GM23338 (cell line): ENCODE measurements around the gene UGT1A10. TPM values are rescaled to one million over a fixed set of nuclear protein-coding genes. Genes with fewer than 3 reads are reported as not detected.
"Not testable (repeated sequence)": the region's sequence is repeated elsewhere in the genome, so short reads cannot be mapped to it uniquely, and the experiment has no call there.

Experiments used
- ATAC-seq: fragments of 200-7000 bp; cut with Tn5 transposase; 3 replicates; pipeline ENCODE4 v1.9.1; 2020
- DNase-seq: peaks from one replicate; pipeline ENCODE4 v3.0.0-alpha.2; 2015; ENCODE audit warnings: low spot score
- H2AFZ ChIP-seq: fragments of 200-600 bp; sonication (generic); 2 replicates; pipeline ENCODE4 v1.8.0; 2016; ENCODE audit warnings: antibody characterized with exemption, mild to moderate bottlenecking, moderate library complexity
- H3F3A ChIP-seq: fragments of 200-600 bp; sonication (generic); replicated peaks from 2 replicates; pipeline ENCODE4 v1.8.0; 2017; ENCODE audit warnings: antibody characterized with exemption, mixed run types, low read depth
- H3K27ac ChIP-seq: fragments of 200-600 bp; sonication (generic); 2 replicates; pipeline ENCODE4 v1.6.1; 2016; ENCODE audit warnings: low read depth
- H3K27me3 ChIP-seq: fragments of 200-600 bp; sonication (generic); 2 replicates; pipeline ENCODE4 v1.8.0; 2016; ENCODE audit warnings: mild to moderate bottlenecking, mixed run types, moderate library complexity; ENCODE audit not compliant: insufficient read depth
- H3K36me3 ChIP-seq: fragments of 200-600 bp; sonication (generic); 2 replicates; pipeline ENCODE4 v1.8.0; 2016; ENCODE audit warnings: mild to moderate bottlenecking; ENCODE audit not compliant: insufficient read depth
- H3K4me1 ChIP-seq: fragments of 200-600 bp; sonication (generic); 2 replicates; pipeline ENCODE4 v1.8.0; 2016; ENCODE audit warnings: mild to moderate bottlenecking, moderate library complexity; ENCODE audit not compliant: insufficient read depth
- H3K4me2 ChIP-seq: fragments of 200-600 bp; sonication (generic); 2 replicates; pipeline ENCODE4 v1.7.1; 2017; ENCODE audit warnings: mixed run types
- H3K4me3 ChIP-seq: fragments of 200-600 bp; sonication (generic); 2 replicates; pipeline ENCODE4 v1.6.1; 2016; ENCODE audit warnings: mixed run types
- H3K79me2 ChIP-seq: fragments of 200-600 bp; sonication (generic); replicated peaks from 2 replicates; pipeline ENCODE4 v1.8.0; 2017; ENCODE audit warnings: mild to moderate bottlenecking; ENCODE audit not compliant: insufficient read depth
- H3K9me2 ChIP-seq: fragments of 200-600 bp; sonication (generic); 2 replicates; pipeline ENCODE4 v1.8.0; 2017; ENCODE audit not compliant: insufficient read depth
- H4K20me1 ChIP-seq: fragments of 200-600 bp; sonication (generic); replicated peaks from 2 replicates; pipeline ENCODE4 v1.8.0; 2017; ENCODE audit warnings: mild to moderate bottlenecking; ENCODE audit not compliant: insufficient read depth
- H3K27ac Mint-ChIP-seq: 2 replicates; pipeline ENCODE4 v1.8.0; 2020; ENCODE audit warnings: inconsistent platforms, mild to moderate bottlenecking, moderate library complexity, mixed read lengths
- H3K27me3 Mint-ChIP-seq: 3 replicates; pipeline ENCODE4 v1.8.0; 2022; ENCODE audit warnings: low read depth, mild to moderate bottlenecking, moderate library complexity, mixed read lengths, inconsistent platforms; ENCODE audit not compliant: insufficient read depth, poor library complexity
- H3K36me3 Mint-ChIP-seq: 3 replicates; pipeline ENCODE4 v1.8.0; 2021; ENCODE audit warnings: low read depth, mild to moderate bottlenecking, inconsistent platforms, moderate library complexity, mixed read lengths
- H3K4me1 Mint-ChIP-seq: 3 replicates; pipeline ENCODE4 v1.8.0; 2020; ENCODE audit warnings: mild to moderate bottlenecking, inconsistent platforms, mixed read lengths
- H3K4me3 Mint-ChIP-seq: 3 replicates; pipeline ENCODE4 v1.8.0; 2021; ENCODE audit warnings: moderate library complexity, mild to moderate bottlenecking, inconsistent platforms, mixed read lengths
- H3K9me3 Mint-ChIP-seq: 3 replicates; pipeline ENCODE4 v1.8.0; 2020; ENCODE audit warnings: moderate library complexity, mild to moderate bottlenecking, inconsistent platforms, mixed read lengths
- CREB1 ChIP-seq: fragments of 250-450 bp; sonication (Bioruptor Pico); IDR thresholded peaks from 2 replicates; pipeline ENCODE4 v1.5.0; 2020; ENCODE audit warnings: low read depth, mild to moderate bottlenecking, moderate library complexity
- CTCF ChIP-seq, 2 experiments: fragments of 200-600 bp in 1 of 2; sonication (generic) in 1 of 2; conservative IDR thresholded peaks; 2 replicates each; pipeline versions ENCODE4 v1.5.1 to v1.6.1; 2016 to 2017; ENCODE audit warnings: antibody characterized with exemption in 2 of 2, low read depth in 2 of 2, mild to moderate bottlenecking in 2 of 2, moderate library complexity in 1 of 2
- EZH2 ChIP-seq: fragments of 200-600 bp; sonication (generic); IDR thresholded peaks from one replicate; pipeline ENCODE4 v1.8.0; 2017; ENCODE audit warnings: antibody characterized with exemption, mild to moderate bottlenecking, low read depth; ENCODE audit not compliant: unreplicated experiment
- EZH2phosphoT487 ChIP-seq: fragments of 200-600 bp; sonication (generic); IDR thresholded peaks from one replicate; pipeline ENCODE4 v1.8.1; 2018; ENCODE audit warnings: antibody characterized with exemption; ENCODE audit not compliant: unreplicated experiment
- JUNB ChIP-seq: IDR thresholded peaks from one replicate; pipeline ENCODE4 v1.6.1; 2016; ENCODE audit warnings: antibody characterized with exemption; ENCODE audit not compliant: unreplicated experiment
- NANOG ChIP-seq: IDR thresholded peaks from 2 replicates; pipeline ENCODE4 v1.6.1; 2016; ENCODE audit warnings: antibody characterized with exemption, borderline replicate concordance
- POLR2AphosphoS5 ChIP-seq: IDR thresholded peaks from 2 replicates; pipeline ENCODE4 v1.6.1; 2016; ENCODE audit warnings: antibody characterized with exemption, low read depth
- STAT1 ChIP-seq: IDR thresholded peaks from one replicate; pipeline ENCODE4 v1.6.1; 2016; ENCODE audit warnings: antibody characterized with exemption; ENCODE audit not compliant: unreplicated experiment
- ZNF114 ChIP-seq: fragments of 250-450 bp; sonication (Bioruptor Pico); IDR thresholded peaks from 2 replicates; pipeline ENCODE4 v1.5.0; 2020; ENCODE audit warnings: mild to moderate bottlenecking, moderate library complexity
- ZNF331 ChIP-seq: fragments of 250-450 bp; sonication (Bioruptor Pico); IDR thresholded peaks from 2 replicates; pipeline ENCODE4 v1.5.0; 2020; ENCODE audit warnings: low read depth, mild to moderate bottlenecking, moderate library complexity
- polyA plus RNA-seq: library from polyadenylated mRNA; unstranded; fragments of >200 nt; fragmentation: Nextera tagmentation; extraction: Ambion mirVana; gene quantifications from 2 replicates; pipeline ENCODE4 v1.2.1, GENCODE V29; 2016
- total RNA-seq: library from RNA; depleted of rRNA; stranded (reverse); fragments of >200 nt; shearing (Covaris generic); gene quantifications from 2 replicates; pipeline ENCODE4 v1.2.3, GENCODE V29; 2014
- TF ChIP-seq, protein P1 (sequence below): IDR thresholded peaks from 2 replicates; pipeline ENCODE4 v1.6.1; 2016; ENCODE audit warnings: antibody characterized with exemption
- TF ChIP-seq, protein P2 (sequence below): fragments of 250-450 bp; sonication (Bioruptor Pico); IDR thresholded peaks from 2 replicates; pipeline ENCODE4 v1.5.0; 2020; ENCODE audit warnings: mild to moderate bottlenecking, moderate library complexity

Gene UGT1A10
- total and polyA plus RNA-seq, 2 experiments from 2014 or later: not detected

GRCh38 chr2:233745073-233745755 lies 109.0 kb downstream of the UGT1A10 start:
- Histone ChIP-seq H2AFZ (no peak overlapping the region), H3K4me3 (no peak overlapping the region), H3K36me3 (no peaks in the 10 kb centered on the region), H3K4me2 (no peak overlapping the region), H4K20me1 (no peaks in the 10 kb centered on the region), H3K27ac (no peak overlapping the region), H3K4me1 (no peaks in the 10 kb centered on the region), H3K27me3 (no peaks in the 10 kb centered on the region), H3F3A (no peaks in the 10 kb centered on the region), H3K9me2 (no peaks in the 10 kb centered on the region), H3K79me2 (no peaks in the 10 kb centered on the region)
- H3K4me3 Mint-ChIP-seq: no peak overlapping the region
- peaks cover 2% of the 10 kb centered on the region for H3K27me3 Mint-ChIP-seq
- no peak for ATAC-seq
- no peak overlapping the region for H3K27ac Mint-ChIP-seq
- no peak for DNase-seq
- TF ChIP-seq ZNF114 (CRISPR knock-in tag) (no peak), JUNB (no peak), EZH2phosphoT487 (no peak), STAT1 (no peak), CTCF (conservative IDR thresholded peaks at IDR 0.05; ENCODE audit: low read depth in 2 of 2) (no peak), NANOG (no peak), POLR2AphosphoS5 (no peak), EZH2 (no peak), ZNF331 (CRISPR knock-in tag) (no peak), CREB1 (no peak)
- TF ChIP-seq, protein P1, sequence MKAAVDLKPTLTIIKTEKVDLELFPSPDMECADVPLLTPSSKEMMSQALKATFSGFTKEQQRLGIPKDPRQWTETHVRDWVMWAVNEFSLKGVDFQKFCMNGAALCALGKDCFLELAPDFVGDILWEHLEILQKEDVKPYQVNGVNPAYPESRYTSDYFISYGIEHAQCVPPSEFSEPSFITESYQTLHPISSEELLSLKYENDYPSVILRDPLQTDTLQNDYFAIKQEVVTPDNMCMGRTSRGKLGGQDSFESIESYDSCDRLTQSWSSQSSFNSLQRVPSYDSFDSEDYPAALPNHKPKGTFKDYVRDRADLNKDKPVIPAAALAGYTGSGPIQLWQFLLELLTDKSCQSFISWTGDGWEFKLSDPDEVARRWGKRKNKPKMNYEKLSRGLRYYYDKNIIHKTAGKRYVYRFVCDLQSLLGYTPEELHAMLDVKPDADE: no peak
- TF ChIP-seq, protein P2, sequence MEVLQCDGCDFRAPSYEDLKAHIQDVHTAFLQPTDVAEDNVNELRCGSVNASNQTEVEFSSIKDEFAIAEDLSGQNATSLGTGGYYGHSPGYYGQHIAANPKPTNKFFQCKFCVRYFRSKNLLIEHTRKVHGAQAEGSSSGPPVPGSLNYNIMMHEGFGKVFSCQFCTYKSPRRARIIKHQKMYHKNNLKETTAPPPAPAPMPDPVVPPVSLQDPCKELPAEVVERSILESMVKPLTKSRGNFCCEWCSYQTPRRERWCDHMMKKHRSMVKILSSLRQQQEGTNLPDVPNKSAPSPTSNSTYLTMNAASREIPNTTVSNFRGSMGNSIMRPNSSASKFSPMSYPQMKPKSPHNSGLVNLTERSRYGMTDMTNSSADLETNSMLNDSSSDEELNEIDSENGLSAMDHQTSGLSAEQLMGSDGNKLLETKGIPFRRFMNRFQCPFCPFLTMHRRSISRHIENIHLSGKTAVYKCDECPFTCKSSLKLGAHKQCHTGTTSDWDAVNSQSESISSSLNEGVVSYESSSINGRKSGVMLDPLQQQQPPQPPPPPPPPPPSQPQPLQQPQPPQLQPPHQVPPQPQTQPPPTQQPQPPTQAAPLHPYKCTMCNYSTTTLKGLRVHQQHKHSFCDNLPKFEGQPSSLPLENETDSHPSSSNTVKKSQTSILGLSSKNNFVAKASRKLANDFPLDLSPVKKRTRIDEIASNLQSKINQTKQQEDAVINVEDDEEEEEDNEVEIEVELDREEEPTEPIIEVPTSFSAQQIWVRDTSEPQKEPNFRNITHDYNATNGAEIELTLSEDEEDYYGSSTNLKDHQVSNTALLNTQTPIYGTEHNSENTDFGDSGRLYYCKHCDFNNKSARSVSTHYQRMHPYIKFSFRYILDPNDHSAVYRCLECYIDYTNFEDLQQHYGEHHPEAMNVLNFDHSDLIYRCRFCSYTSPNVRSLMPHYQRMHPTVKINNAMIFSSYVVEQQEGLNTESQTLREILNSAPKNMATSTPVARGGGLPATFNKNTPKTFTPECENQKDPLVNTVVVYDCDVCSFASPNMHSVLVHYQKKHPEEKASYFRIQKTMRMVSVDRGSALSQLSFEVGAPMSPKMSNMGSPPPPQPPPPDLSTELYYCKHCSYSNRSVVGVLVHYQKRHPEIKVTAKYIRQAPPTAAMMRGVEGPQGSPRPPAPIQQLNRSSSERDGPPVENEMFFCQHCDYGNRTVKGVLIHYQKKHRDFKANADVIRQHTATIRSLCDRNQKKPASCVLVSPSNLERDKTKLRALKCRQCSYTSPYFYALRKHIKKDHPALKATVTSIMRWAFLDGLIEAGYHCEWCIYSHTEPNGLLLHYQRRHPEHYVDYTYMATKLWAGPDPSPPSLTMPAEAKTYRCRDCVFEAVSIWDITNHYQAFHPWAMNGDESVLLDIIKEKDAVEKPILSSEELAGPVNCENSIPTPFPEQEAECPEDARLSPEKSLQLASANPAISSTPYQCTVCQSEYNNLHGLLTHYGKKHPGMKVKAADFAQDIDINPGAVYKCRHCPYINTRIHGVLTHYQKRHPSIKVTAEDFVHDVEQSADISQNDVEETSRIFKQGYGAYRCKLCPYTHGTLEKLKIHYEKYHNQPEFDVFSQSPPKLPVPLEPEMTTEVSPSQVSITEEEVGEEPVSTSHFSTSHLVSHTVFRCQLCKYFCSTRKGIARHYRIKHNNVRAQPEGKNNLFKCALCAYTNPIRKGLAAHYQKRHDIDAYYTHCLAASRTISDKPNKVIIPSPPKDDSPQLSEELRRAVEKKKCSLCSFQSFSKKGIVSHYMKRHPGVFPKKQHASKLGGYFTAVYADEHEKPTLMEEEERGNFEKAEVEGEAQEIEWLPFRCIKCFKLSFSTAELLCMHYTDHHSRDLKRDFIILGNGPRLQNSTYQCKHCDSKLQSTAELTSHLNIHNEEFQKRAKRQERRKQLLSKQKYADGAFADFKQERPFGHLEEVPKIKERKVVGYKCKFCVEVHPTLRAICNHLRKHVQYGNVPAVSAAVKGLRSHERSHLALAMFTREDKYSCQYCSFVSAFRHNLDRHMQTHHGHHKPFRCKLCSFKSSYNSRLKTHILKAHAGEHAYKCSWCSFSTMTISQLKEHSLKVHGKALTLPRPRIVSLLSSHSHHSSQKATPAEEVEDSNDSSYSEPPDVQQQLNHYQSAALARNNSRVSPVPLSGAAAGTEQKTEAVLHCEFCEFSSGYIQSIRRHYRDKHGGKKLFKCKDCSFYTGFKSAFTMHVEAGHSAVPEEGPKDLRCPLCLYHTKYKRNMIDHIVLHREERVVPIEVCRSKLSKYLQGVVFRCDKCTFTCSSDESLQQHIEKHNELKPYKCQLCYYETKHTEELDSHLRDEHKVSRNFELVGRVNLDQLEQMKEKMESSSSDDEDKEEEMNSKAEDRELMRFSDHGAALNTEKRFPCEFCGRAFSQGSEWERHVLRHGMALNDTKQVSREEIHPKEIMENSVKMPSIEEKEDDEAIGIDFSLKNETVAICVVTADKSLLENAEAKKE (CRISPR knock-in tag): no peak
- peaks cover 9% of the 10 kb centered on the region for H3K36me3 Mint-ChIP-seq
- H3K4me1 Mint-ChIP-seq: no peaks in the 10 kb centered on the region
- H3K9me3 Mint-ChIP-seq: peaks cover 38% of the 10 kb centered on the region

DNA sequence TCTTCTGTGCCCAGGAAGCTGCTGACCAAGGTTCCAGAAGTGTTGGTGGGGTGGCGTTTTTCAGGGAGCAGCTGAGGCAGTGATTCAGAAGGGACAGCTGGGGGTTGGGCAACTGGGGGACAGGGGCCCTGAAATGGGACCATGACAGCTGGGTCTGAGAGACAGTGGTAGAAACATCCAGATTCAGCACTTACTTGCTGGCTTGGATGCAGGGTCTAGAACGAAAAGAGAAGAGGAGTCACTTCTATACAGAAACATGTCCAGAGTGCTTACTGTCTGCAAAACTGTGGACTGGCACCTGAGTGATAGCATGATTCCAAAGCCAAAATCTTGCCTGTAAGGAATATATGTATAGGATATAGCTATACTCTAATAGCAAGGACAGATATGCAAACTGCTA lies 109.6 kb downstream of the UGT1A10 start:
- H3K4me1 ChIP-seq, H3K27ac ChIP-seq, DNase-seq, ATAC-seq, H3K27ac Mint-ChIP-seq, H3K27me3 ChIP-seq, H2AFZ ChIP-seq, H3K36me3 ChIP-seq, H3K9me2 ChIP-seq, H3K4me1 Mint-ChIP-seq, H3K4me2 ChIP-seq, H3K4me3 ChIP-seq, H3K4me3 Mint-ChIP-seq, H3F3A ChIP-seq, H4K20me1 ChIP-seq, H3K27me3 Mint-ChIP-seq, H3K79me2 ChIP-seq: not testable (repeated sequence)
- H3K36me3 Mint-ChIP-seq: peaks cover 12% of the 10 kb centered on the region
- peaks cover 41% of the 10 kb centered on the region for H3K9me3 Mint-ChIP-seq
